Large intestine (tissue), 12 donors: ENCODE data around the gene DCUN1D5. TPM values are rescaled to one million over a fixed set of nuclear protein-coding genes. Genes with fewer than 3 reads are reported as not detected.
A peak's percentile ranks its signal among the peaks of the same experiment; 100 is the strongest.

Experiments
- DNase-seq, 2 donors: peaks; one replicate each; pipeline versions ENCODE4 v3.0.0 to v3.0.0-alpha.2; 2013
- H3K27ac ChIP-seq: one replicate; pipeline ENCODE4 v1.5.1; 2013; ENCODE audit warnings: low read length
- H3K27me3 ChIP-seq: 2 replicates; pipeline ENCODE4 v1.6.1; 2013; ENCODE audit warnings: low read length; ENCODE audit not compliant: control insufficient read depth, insufficient read depth
- H3K36me3 ChIP-seq: 2 replicates; pipeline ENCODE4 v1.6.1; 2013; ENCODE audit warnings: low read length; ENCODE audit not compliant: control insufficient read depth, insufficient read depth
- H3K4me1 ChIP-seq: one replicate; pipeline ENCODE4 v1.6.1; 2013; ENCODE audit warnings: low read length; ENCODE audit not compliant: control insufficient read depth, insufficient read depth
- H3K4me3 ChIP-seq: one replicate; pipeline ENCODE4 v1.5.1; 2013; ENCODE audit warnings: low read length
- H3K9me3 ChIP-seq: one replicate; pipeline ENCODE4 v1.6.1; 2013; ENCODE audit warnings: mild to moderate bottlenecking, low read depth, low read length, moderate library complexity; ENCODE audit not compliant: control insufficient read depth
- WGBS: methylation state at CpG from one replicate; pipeline ENCODE4 v1.1.5; 2013; ENCODE audit warnings: low lambda C conversion rate; ENCODE audit not compliant: insufficient coverage; 5-methylcytosine and 5-hydroxymethylcytosine counted together
- long read RNA-seq, 11 donors: transcript quantifications; one replicate each; lab custom pipeline, GENCODE V29; 2026
- polyA plus RNA-seq: library from polyadenylated mRNA; unstranded; fragments of 120-200 nt; gene quantifications from one replicate; pipeline ENCODE4 v1.2.1, GENCODE V29; 2013

Gene DCUN1D5
- 27.3 TPM for polyA plus RNA-seq
- long read RNA-seq, donor 1, transcript DCUN1D5-201 (8 exons, 1,337 nt): major isoform, 7 of 8 reads
- long read RNA-seq, donor 1, partial matches to known transcripts: 0 of 8 reads
- long read RNA-seq, donor 1, other reads (novel, unspliced or antisense): 0 of 8 reads
- long read RNA-seq, donor 2, transcript DCUN1D5-201 (8 exons, 1,337 nt): major isoform, 6 of 6 reads
- long read RNA-seq, donor 2, partial matches to known transcripts: 0 of 6 reads
- long read RNA-seq, donor 2, other reads (novel, unspliced or antisense): 0 of 6 reads
- long read RNA-seq, donor 3: 0 reads
- long read RNA-seq, donor 4, partial matches to known transcripts: 0 of 1 reads
- long read RNA-seq, donor 4, other reads (novel, unspliced or antisense): 0 of 1 reads
- long read RNA-seq, donor 5, transcript DCUN1D5-201 (8 exons, 1,337 nt): major isoform, 8 of 8 reads
- long read RNA-seq, donor 5, partial matches to known transcripts: 0 of 8 reads
- long read RNA-seq, donor 5, other reads (novel, unspliced or antisense): 0 of 8 reads
- long read RNA-seq, donor 6, transcript DCUN1D5-201 (8 exons, 1,337 nt): major isoform, 5 of 13 reads
- long read RNA-seq, donor 6, partial matches to known transcripts: 7 of 13 reads
- long read RNA-seq, donor 6, other reads (novel, unspliced or antisense): 0 of 13 reads
- long read RNA-seq, donor 7, transcript DCUN1D5-201 (8 exons, 1,337 nt): major isoform, 10 of 10 reads
- long read RNA-seq, donor 7, partial matches to known transcripts: 0 of 10 reads
- long read RNA-seq, donor 7, other reads (novel, unspliced or antisense): 0 of 10 reads
- long read RNA-seq, donor 8, transcript DCUN1D5-201 (8 exons, 1,337 nt): major isoform, 11 of 11 reads
- long read RNA-seq, donor 8, partial matches to known transcripts: 0 of 11 reads
- long read RNA-seq, donor 8, other reads (novel, unspliced or antisense): 0 of 11 reads
- long read RNA-seq, donor 9, transcript DCUN1D5-201 (8 exons, 1,337 nt): major isoform, 7 of 7 reads
- long read RNA-seq, donor 9, partial matches to known transcripts: 0 of 7 reads
- long read RNA-seq, donor 9, other reads (novel, unspliced or antisense): 0 of 7 reads
- long read RNA-seq, donor 10, transcript DCUN1D5-201 (8 exons, 1,337 nt): major isoform, 10 of 10 reads
- long read RNA-seq, donor 10, partial matches to known transcripts: 0 of 10 reads
- long read RNA-seq, donor 10, other reads (novel, unspliced or antisense): 0 of 10 reads
- long read RNA-seq, donor 11, transcript DCUN1D5-201 (8 exons, 1,337 nt): major isoform, 12 of 12 reads
- long read RNA-seq, donor 11, partial matches to known transcripts: 0 of 12 reads
- long read RNA-seq, donor 11, other reads (novel, unspliced or antisense): 0 of 12 reads

GRCh38 chr11:103091801-103092524, at the start of gene DCUN1D5:
Gene DCUN1D5, minus strand, starts transcription at chr11:103092160. Its CDS starts 288 bp downstream, at chr11:103091872.
- no CpG with 5 or more reads among the region's 54 CpGs for WGBS
- Histone ChIP-seq H3K36me3 (peaks cover 7% of the 10 kb centered on the region), H3K9me3 (no peaks in the 10 kb centered on the region), H3K4me3 (peak within 1 kb of the TSS; percentile 73), H3K27ac (peak within 1 kb of the TSS; percentile 97), H3K4me1 (peaks cover 13% of the 10 kb centered on the region), H3K27me3 (peaks cover 3% of the 10 kb centered on the region)
- DNase-seq: peak; percentile 96 to 97

GRCh38 chr11:103125462-103125861, 33.5 kb upstream of the DCUN1D5 start:
- no peak overlapping the region for H3K4me3 ChIP-seq
- H3K36me3 ChIP-seq: peaks cover 17% of the 10 kb centered on the region
- H3K4me1 ChIP-seq: no peaks in the 10 kb centered on the region
- no peak overlapping the region for H3K27ac ChIP-seq
- no peaks in the 10 kb centered on the region for H3K27me3 ChIP-seq
- no peaks in the 10 kb centered on the region for H3K9me3 ChIP-seq
- DNase-seq: no peak

- no peak for DNase-seq
- whole genome bisulfite sequencing: 90% methylated on average over 2 of the region's 4 CpGs
- Histone ChIP-seq H3K36me3 (peaks cover 3% of the 10 kb centered on the region), H3K4me3 (no peak overlapping the region), H3K27me3 (no peaks in the 10 kb centered on the region), H3K4me1 (no peaks in the 10 kb centered on the region), H3K27ac (no peak overlapping the region), H3K9me3 (no peaks in the 10 kb centered on the region)
Observed at GRCh38 chr11:103114836-103115235, 22.9 kb upstream of the DCUN1D5 start.

- no CpG with 5 or more reads among the region's 1 CpG for WGBS
- Histone ChIP-seq H3K36me3 (no peaks in the 10 kb centered on the region), H3K27ac (no peak overlapping the region), H3K4me1 (no peaks in the 10 kb centered on the region), H3K9me3 (no peaks in the 10 kb centered on the region), H3K4me3 (no peak overlapping the region), H3K27me3 (no peaks in the 10 kb centered on the region)
- DNase-seq: no peak
Observed at GRCh38 chr11:103112364-103112763, 20.4 kb upstream of the DCUN1D5 start.

GRCh38 chr11:103111400-103111799, 19.4 kb upstream of the DCUN1D5 start:
- DNase-seq: no peak
- WGBS: 100% methylated on average over 4 of the region's 5 CpGs
- Histone ChIP-seq H3K27me3 (no peaks in the 10 kb centered on the region), H3K4me3 (no peak overlapping the region), H3K27ac (no peak overlapping the region), H3K4me1 (no peaks in the 10 kb centered on the region), H3K36me3 (no peaks in the 10 kb centered on the region), H3K9me3 (no peaks in the 10 kb centered on the region)

GRCh38 chr11:103110391-103110790, 18.4 kb upstream of the DCUN1D5 start:
- no peak overlapping the region for H3K27ac ChIP-seq
- peak overlapping the region; percentile 81 for H3K4me3 ChIP-seq
- no peaks in the 10 kb centered on the region for H3K27me3 ChIP-seq
- H3K9me3 ChIP-seq: no peaks in the 10 kb centered on the region
- H3K36me3 ChIP-seq: no peaks in the 10 kb centered on the region
- no peak for DNase-seq
- H3K4me1 ChIP-seq: no peaks in the 10 kb centered on the region

- H3K9me3 ChIP-seq: no peaks in the 10 kb centered on the region
- no peak for DNase-seq
Observed at GRCh38 chr11:103109818-103110388, 17.9 kb upstream of the DCUN1D5 start.

GRCh38 chr11:103108933-103109817, 17.2 kb upstream of the DCUN1D5 start, which contains the start of gene DYNC2H1:
Gene DYNC2H1, plus strand, starts transcription at chr11:103109426. Its CDS starts 149 bp downstream, at chr11:103109575.
- peak within 1 kb of the TSS; percentile 79 for H3K27ac ChIP-seq
- H3K4me3 ChIP-seq: peak within 1 kb of the TSS; percentile 81
- 0% methylated on average over 3 of the region's 53 CpGs for WGBS
- DNase-seq: peak; percentile 89 to 94
- no peaks in the 10 kb centered on the region for H3K4me1 ChIP-seq
- no peaks in the 10 kb centered on the region for H3K27me3 ChIP-seq
- H3K36me3 ChIP-seq: no peaks in the 10 kb centered on the region
- no peaks in the 10 kb centered on the region for H3K9me3 ChIP-seq

More at GRCh38 chr11:103109818-103110388, 17.9 kb upstream of the DCUN1D5 start:
- WGBS: 67% methylated on average over 1 of the region's 26 CpGs
- Histone ChIP-seq H3K4me3 (peak overlapping the region; percentile 81), H3K27me3 (no peaks in the 10 kb centered on the region), H3K4me1 (no peaks in the 10 kb centered on the region), H3K27ac (peak overlapping the region; percentile 79), H3K36me3 (no peaks in the 10 kb centered on the region)

GRCh38 chr11:103097279-103097678, 5.3 kb upstream of the DCUN1D5 start:
- DNase-seq: no peak
- Histone ChIP-seq H3K36me3 (no peaks in the 10 kb centered on the region), H3K4me1 (peaks cover 4% of the 10 kb centered on the region), H3K9me3 (no peaks in the 10 kb centered on the region), H3K27me3 (peaks cover 3% of the 10 kb centered on the region), H3K4me3 (no peak overlapping the region), H3K27ac (no peak overlapping the region)
